T-helper 22 cell (primary cell): ENCODE data around the gene EIF1.
"Not testable (repeated sequence)": the region's sequence is repeated elsewhere in the genome, so short reads cannot be mapped to it uniquely, and the experiment has no call there.

Experiments
- DNase-seq: peaks from one replicate; pipeline ENCODE4 v3.0.0-alpha.2; 2020; ENCODE audit warnings: low read depth

Gene EIF1

DNA sequence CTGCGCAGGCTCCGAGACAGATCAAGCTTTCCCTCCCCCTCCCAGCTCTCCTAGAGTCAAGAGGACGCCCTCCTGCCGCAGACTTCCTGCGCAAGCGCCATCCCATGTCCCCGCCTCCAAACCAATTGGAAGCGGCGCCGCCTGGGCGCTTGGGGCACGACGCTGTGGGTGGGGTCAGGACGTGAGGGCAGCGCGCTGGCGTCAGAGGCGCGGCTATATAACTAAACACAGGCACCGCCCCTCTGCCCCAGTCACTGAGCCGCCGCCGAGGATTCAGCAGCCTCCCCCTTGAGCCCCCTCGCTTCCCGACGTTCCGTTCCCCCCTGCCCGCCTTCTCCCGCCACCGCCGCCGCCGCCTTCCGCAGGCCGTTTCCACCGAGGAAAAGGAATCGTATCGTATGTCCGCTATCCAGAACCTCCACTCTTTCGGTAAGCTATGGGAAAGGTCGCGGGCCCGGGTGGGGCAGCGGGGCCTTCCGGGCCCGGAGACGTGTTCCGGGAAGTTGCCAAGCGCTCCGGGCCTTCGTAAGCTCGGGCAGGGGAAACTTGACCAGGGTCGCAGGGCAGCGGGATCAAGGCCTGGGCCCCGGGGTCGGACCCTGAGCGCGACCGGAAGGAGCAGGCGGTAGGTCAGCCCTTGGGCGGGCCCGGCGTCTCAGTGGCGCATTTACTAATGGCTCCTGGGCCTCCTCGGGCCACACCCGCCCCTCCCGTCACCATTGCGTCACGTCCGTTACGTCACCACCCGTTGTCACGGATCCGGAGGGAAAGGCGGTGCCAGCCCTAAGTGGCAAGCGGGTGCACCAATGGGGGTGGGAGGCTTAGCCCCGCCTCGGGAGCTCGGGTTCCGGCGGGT lies at the start of gene EIF1:
EIF1 (plus strand) TSS at position 245 of the 856 bp plus-strand sequence; CDS start at position 399, 154 bp downstream.
- peak; percentile 99 for DNase-seq

DNA sequence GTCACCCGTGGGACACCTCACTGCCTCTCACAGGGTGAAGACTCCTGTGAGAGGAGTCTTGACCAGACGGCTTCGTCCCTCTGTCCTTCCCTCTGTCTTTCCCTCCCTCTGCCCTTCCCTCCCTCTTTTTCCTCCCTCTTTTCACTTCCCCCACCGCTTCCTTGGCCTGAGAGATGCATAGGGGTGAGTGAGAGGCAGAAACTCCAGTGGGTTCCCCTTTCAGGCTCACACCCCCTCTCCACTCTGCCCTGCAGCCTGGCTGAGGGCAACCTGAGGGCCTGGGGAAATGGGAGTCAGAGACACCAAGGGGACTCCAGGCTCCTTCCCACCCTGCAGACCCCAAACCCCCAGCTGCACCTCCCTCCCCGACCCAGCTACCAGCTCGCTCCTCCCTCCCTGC lies 49.7 kb upstream of the EIF1 start:
- no peak for DNase-seq

DNA sequence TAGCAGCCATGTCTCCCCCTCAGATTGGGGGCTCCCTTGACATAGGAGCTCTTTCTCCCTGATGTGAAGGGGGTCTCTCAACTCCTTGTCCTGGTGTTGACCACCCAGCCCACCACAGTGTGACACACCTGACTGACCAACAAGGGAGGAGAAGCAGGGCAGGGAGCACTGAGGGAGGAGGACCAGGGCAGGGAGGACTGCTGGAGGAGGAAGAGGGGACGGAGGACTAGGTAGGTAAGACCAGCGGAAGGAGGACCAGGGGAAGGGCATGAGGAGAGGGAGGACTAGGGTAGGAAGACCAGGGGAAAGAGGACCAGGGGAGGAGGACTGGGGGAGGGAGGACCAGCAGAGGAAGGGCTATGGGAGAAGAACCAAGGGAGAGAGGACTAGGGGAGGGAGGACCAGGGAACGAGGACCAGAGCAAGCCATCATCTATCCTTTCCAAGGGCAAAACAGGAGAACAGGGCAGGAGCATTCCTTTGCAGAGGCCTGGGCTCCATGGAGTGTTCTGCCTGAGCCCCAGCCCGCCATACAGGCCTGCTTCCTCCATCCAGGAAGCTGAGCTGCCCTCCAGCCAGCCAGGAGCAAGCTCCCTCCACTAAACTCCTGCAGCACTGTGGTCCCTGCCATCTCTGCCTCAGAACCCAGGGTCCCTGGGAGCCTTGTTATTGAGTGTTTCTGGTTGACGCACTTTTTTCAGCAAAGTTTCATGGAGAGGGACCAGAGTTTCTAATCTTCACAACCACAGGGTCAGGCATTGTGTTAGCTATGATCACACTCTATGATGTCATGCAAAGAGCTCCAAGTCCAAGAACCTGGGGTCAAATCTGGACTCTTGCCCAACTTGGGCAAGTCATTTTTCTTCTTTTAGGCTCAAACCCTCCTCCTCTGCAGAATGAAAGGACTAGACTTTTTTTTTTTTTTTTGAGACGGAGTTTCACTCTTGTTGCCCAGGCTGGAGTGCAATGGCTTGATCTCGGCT lies 48.9 kb upstream of the EIF1 start:
- no peak for DNase-seq

DNA sequence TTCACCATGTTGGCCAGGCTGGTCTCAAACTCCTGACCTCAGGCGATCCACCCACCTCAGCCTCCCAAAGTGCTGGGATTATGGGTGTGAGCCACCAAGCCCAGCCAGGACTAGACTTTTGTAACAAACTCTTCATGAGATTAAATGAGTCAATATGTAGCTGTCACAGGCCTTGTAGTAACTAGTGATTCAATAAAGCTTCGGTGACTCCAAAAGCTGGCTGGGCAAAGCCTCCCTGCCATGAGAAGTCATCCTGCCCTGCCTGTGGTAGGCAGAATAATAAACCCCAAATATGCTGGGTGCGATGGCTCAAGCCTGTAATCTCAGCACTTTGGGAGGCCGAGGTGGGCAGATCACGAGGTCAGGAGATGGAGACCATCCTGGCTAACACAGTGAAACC lies 48.1 kb upstream of the EIF1 start:
- not testable (repeated sequence) for DNase-seq

DNA sequence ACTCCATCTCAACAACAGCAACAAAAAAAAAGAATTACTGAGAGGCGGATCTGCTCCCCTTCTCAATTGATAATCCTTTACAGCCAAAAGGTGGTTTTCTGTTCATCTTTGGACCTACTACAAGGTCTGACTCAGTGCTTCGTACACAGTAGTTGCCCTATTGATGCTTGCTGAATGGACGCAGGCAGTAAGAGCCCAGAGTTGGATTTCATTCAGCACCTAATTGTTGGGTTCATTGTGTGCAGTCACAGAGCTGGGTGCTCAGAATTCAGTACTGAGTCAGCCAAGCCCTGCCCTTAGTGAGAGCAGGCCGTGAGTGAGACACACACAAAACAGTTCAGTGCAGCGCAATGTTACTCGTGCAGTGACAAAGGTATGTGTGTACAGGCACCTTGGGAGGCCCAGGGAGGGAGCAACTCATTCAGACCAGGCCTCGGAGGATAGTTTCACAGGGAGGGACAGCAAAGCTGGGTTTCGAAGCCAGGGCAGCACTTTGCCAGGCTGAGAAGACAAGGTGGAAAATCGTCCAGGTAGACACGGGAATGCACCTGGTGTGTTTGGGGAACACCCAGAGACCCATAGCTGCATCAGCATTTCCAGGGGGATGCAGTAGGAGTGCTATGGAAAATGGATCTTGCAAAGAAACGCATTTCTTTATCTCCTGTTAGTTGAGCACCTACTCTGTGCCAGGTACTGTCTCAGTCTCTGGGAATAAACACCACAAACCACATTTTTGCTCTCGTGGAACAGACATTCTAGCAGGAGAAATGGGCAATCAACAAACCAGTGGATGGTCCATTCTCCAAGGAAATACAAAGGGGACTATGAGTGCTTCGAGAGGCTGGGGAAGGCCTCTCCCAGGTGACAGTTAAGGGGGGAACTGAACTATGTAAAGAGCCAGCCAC lies 46.2 kb upstream of the EIF1 start:
- DNase-seq = no peak

DNA sequence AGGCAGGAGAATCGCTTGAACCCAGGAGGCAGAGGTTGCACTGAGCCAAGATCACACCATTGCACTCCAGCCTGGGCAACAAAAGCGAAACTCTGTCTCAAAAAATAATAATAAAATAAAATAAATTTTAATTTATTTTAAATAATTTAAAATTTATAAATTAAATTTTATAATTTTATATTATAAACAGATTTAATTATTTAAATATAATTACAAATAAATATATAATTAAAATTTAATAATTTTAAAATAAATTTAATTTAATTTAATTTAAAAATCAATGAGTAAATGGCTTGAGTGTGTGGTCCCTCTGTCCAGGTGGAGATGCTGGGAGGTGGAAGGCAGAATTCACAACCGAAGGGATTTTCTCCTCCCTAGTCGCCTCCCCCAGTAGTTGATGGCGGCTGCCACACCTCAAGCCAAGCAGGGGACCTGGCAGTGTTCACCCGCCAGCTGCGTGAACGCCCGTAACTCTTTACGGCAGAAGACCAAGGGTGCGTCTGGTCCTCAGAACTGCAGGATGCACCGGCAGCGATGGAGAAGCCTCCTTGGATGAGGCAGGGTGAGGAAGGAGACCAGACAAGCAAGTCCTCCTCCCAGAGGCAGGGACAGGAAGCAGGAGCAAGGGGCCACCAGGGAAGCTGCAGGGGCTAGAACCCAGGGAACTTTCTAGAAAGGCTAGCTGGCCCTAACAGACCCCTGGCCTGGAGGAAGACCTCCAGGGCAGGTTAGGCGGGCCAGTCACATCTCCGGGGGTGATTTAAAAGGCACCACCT lies 41.5 kb upstream of the EIF1 start:
- no peak for DNase-seq

DNA sequence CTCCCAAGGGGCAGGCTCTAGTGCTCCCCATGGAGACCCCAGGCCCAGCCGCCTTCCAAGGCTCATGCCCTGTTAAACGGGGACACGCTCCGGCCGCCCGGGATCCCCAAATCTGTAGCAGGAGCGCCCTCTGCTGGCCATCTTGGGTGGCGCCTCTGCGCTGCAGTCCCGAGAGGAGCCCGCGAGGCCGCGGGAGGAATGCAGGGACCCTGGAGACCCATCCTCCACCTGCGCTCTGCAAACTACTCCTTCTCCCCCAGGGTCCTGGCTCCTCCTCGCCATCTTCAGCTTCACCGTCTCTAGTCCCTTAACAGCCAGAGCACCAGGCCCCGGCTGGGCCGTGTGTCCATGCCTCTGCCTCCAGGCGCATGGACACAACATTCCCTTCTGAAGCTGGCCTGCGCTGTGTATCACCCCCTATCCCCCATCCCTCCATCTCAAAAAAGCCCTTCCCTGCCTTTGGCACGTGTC lies 40.7 kb upstream of the EIF1 start:
- DNase-seq = peak; percentile 62

DNA sequence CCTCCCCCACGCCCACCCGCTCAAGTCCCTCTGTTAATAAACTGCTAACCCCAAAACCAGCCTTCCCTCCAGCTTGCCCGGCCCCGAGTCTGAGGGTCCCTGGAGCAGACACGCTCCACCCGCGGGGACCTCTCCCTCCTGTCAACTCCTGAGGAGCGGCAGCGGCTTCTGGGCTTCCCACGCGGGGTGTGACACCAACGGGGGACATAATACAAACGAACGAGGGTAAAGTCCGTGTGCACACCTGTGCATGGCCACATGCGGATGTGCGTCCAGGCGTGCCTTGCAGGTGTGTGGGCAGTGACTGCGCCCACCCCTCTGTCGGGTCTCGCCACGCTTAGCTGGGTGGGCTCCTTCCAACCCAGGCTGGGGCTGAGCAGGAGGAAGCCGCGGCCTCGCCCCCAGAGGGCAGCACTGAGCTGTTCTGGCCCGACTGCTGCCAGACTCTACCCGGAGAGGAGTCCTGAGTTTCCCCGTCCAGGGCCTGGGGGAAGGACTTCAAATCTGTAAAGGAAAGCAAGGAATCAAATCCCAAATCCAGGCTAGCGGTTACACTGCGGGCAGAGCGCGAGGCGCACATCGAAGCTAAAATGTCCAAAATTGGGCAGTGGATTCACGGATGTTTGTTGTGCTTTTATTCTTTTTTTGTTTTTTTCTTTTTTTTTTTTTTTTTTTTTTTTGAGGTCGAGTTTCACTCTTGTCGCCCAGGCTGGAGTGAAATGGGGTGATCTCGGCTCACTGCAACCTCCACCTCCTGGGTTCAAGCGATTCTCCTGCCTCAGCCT lies 40.1 kb upstream of the EIF1 start:
- DNase-seq = peak; percentile 50

DNA sequence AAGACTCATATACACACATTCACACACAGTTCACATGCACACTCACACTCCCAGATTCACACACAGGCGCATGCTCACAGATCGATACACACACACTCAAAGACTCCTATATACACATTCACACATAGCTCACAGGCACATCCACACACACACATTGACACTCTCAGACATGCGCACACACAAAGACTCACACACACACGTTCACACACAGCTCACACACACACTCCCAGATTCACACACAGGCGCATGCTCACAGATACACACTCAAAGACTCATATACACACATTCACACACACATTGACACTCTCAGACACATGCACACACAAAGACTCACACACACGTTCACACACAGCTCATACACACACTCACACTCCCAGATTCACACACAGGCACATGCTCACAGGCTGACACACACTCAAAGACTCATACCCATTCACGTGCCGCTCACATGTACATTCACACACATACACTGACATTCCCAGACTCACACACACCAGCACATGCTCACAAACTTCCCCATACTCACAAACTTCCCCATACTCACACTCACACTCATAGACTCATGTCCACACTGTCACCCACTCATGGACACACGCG lies 38.7 kb upstream of the EIF1 start:
- DNase-seq = no peak

DNA sequence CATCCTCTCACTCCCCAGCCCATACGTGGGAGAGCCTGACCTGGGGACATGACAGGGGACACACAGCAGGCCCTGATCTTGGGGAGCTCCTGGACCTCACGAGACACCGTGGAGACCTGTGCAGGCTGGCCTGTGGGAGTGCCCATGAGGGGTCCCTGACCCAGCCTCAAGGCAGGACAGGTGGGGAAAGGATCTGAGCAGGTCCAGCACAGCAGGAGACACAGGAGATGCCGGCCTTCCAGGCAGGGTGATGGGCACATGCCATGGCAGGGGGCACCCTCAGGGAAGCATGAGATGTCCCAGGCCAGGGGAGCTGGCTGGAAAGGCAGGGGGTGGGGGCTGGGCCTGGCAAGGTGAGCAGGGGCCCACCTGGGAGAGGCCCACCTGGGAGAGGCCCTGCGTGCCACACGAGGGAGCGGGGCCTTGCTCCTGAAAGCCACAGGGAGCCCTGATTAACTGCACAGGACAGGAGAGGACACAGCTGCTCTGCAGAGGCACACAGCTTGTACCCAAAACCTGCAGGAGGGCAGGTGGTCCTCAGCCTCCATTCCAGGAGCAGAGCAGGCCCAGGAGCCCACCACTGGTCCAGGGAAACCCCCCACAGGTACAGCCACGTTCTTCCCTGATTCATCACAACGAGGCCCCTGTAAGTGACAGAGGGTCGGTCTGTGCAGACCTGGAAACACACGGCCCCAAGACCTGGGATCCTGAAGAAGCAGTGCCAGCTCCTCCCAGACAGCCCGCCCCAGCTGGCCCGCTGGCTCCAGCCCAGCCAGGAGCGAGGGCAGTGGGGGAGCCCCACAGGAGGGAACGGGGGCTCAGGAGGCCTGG lies 37.7 kb upstream of the EIF1 start:
- DNase-seq = no peak

DNA sequence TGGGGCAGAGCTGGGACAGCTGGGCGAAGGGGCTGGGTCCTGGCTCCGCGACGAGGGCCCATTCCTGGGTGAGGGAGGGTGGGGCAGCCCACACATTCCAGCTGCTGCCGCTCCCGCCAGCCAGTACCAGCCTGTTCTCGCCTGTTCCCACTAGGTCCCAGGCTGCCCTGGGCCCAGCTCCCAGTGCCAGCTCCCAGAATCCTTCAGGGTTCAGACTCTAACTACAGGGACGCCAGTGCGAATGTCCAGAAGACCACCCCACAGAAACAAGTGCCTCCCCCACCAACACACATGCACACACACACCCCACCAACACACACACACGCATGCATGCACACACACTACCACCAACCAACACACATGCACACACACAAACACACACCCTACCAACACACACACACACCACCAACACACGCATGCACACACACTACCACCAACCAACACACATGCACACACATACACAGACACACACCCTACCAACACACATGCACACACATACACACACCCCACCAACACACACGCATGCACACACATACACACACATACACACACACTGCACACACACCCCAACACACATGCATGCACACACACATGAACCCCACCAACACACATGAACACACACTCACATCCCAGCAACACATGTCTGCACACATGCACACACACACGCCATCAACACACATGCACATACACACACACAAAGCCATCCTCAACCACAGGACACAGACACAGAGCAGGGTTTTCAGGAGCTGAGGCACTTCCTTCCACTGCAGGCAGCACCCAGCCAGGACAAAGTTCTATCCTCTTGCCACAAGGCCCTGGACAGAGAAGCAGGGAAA lies 36.8 kb upstream of the EIF1 start:
- no peak for DNase-seq

DNA sequence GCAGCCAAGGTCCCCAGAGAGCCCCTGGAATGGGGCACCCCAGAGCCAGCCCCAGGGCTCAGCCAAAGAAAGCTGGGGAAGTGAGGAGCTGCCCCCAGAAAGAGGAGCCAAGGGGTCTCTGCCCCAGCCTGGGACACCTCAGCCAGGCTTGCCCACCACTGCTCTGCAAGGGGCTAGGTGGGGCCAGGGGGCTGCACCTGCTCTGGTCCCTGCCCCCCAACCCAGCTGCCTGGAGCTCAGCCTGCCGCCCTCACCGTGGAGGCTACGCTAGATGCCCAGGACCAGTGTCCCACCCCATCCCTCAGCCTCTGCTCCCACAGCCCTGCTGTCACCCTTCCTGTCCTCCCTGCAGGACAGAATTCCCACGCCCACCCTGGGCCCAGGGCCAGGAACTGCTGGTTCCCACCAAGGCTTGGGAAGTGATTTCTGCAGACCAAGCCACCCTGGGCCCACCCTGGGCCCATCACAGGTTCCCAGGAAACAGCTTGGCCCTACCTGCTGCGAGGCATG lies 36.2 kb upstream of the EIF1 start:
- no peak for DNase-seq

DNA sequence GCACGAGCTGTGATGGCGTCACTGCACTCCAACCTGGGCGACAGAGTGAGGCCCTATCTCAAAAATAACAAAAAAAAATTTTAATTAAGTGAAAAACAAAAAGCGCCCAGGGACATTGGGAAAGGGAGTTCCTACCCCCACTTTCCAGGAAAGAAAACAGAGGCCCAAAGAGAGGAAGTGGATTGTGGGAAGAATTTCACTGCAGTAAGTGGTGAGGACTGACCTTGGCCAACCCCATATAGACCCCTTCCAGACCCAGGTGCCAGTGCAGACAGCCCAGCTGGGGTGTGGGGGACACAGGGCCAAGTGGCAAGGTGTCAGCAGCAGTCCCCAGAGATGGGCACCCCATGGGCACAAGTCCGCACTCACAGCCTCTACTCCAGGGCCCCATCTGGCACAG lies 35.3 kb upstream of the EIF1 start:
- DNase-seq = no peak

DNA sequence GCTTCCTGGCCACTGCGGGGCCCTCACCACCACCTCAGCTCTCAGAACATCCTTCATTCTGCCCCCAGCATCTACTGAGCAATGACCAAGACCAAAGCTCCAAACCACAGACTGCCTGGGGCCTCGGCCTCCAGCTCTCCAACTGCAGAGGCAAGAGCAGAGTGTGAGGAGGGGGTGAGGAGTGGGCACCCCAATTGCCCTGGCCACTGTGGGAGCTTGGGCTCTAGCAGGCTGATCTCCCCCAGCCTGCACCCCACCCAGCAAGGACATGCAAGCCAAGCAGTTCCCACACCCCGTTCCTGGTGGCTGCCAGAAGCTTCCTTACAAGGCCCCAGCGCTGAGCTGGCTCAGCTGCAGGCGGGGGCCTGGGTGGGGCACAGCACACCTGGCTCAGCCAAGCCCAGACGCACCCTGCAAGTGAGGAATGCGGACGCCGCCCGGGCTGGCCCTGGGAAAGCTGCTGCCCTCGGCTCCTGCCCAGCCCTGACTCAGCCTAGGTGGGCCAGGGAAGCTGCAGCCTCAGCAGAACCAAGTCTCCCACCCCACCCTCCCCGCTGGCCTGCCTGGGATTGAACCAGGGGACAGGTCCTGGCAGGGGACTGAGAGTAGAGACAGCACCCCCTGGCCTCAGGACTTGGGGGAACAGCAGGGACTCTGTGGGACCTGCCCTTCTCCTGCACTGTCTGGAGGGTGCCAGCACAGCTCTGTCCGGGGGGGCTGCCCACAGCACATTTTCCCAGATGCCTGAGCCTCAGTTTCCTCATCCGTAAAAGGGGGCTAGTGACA lies 34.6 kb upstream of the EIF1 start:
- no peak for DNase-seq

DNA sequence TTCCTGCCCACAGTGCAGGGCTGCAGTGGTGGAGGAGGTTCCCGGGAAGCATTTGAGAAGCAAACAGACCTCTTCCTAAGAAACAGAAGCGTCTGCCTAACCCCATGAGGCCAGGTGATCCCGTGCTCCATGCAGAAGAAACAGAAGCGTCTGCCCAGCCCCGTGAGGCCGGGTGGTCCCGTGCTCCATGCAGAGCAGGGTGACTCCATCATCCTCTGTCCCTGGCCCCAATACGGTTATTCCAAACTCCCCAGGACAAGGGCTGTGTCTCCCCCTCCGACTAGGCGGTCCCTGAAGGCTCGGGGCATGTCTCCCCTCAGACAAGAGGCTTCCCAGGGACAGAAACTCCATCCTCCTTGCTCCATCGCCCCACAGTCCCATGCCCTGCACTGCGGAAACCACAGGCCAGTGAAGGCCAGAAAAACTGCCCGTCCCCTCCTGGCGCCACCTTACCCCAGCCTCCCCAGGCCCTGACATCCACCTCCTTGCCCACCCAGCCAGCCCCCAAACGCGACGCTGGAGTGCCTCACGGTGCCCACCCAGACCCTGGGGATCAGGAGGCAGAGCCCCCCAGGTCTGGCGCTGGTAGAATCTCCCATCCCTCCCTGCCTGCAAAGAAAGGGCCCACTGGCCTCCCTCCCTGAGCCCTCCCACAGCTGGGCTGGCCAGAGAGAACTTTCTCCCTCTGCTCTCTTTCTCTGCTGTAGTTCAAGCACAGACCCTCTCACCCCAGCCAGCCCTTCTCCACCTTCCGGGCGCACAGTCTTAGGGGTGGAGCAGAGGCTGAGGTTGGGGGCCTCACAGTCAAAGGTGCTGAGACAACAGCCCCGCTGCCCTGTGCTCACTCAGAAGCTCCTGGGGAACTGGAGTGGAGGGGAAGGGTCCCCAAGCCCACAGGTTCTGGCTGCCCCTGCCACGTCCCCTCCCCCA lies 33.7 kb upstream of the EIF1 start:
- no peak for DNase-seq
